Duodenal mucosa (tissue), 2 donors: ENCODE measurements around the gene ABCE1.

ENCODE experiments used
- H3K27ac ChIP-seq: one replicate; pipeline ENCODE4 v1.7.0; 2013; ENCODE audit warnings: low read depth, low read length
- H3K27me3 ChIP-seq, 2 donors: one replicate each; pipeline ENCODE4 v1.7.0; 2013; ENCODE audit warnings: low read length in 2 of 2, control low read depth in 1 of 2; ENCODE audit not compliant: insufficient read depth in 2 of 2, control insufficient read depth in 1 of 2
- H3K36me3 ChIP-seq, 2 donors: one replicate each; pipeline ENCODE4 v1.7.0; 2013; ENCODE audit warnings: low read length in 2 of 2, control low read depth in 1 of 2; ENCODE audit not compliant: insufficient read depth in 2 of 2, control insufficient read depth in 1 of 2
- H3K4me1 ChIP-seq, 2 donors: one replicate each; pipeline ENCODE4 v1.7.0; 2013; ENCODE audit warnings: low read length in 2 of 2, control low read depth in 1 of 2; ENCODE audit not compliant: insufficient read depth in 2 of 2, control insufficient read depth in 1 of 2
- H3K4me3 ChIP-seq, 2 donors: one replicate each; pipeline ENCODE4 v1.7.0; 2013; ENCODE audit warnings: low read length in 2 of 2, low read depth in 1 of 2
- H3K9ac ChIP-seq, 2 donors: one replicate each; pipeline ENCODE4 v1.7.0; 2013; ENCODE audit warnings: low read length in 2 of 2, low read depth in 1 of 2
- H3K9me3 ChIP-seq, 2 donors: one replicate each; pipeline ENCODE4 v1.7.0; 2013; ENCODE audit warnings: low read length in 2 of 2, control low read depth in 1 of 2; ENCODE audit not compliant: control insufficient read depth in 1 of 2

Gene ABCE1

GRCh38 chr4:145097821-145098674, at the start of gene ABCE1, which contains the start of gene ANAPC10:
Gene ABCE1, plus strand, starts transcription at chr4:145098311. Its CDS starts 6,102 bp downstream, at chr4:145104413.
Gene ANAPC10, minus strand, starts transcription at chr4:145098196. Its CDS starts 2,097 bp downstream, at chr4:145096099.
- Histone ChIP-seq H3K27ac (peak within 1 kb of the TSS; percentile 73), H3K36me3 (peaks cover 8 to 18% of the 10 kb centered on the region in 2 donors), H3K27me3 (no peaks in the 10 kb centered on the region), H3K9ac (peak within 1 kb of the TSS; percentile 71 to 93), H3K9me3 (peaks cover 0 to 8% of the 10 kb centered on the region in 2 donors), H3K4me1 (peaks cover 15 to 32% of the 10 kb centered on the region in 2 donors), H3K4me3 (peak within 1 kb of the TSS; percentile 74 to 96)

GRCh38 chr4:145048817-145049216, 49.3 kb upstream of the ABCE1 start:
- Histone ChIP-seq H3K27ac (no peak overlapping the region), H3K36me3 (peaks cover 0 to 8% of the 10 kb centered on the region in 2 donors), H3K4me3 (no peak overlapping the region), H3K9me3 (no peaks in the 10 kb centered on the region), H3K9ac (no peak overlapping the region), H3K27me3 (no peaks in the 10 kb centered on the region), H3K4me1 (no peaks in the 10 kb centered on the region)

- Histone ChIP-seq H3K36me3 (peaks cover 0 to 8% of the 10 kb centered on the region in 2 donors), H3K27me3 (no peaks in the 10 kb centered on the region), H3K9ac (no peak overlapping the region), H3K4me3 (no peak overlapping the region), H3K27ac (no peak overlapping the region), H3K9me3 (no peaks in the 10 kb centered on the region), H3K4me1 (no peaks in the 10 kb centered on the region)
These were observed 48.9 kb upstream of the ABCE1 start for GRCh38 chr4:145049241-145049640.

GRCh38 chr4:145055533-145056257, 42.4 kb upstream of the ABCE1 start:
- H3K9ac ChIP-seq = no peak overlapping the region
- H3K27me3 ChIP-seq = no peaks in the 10 kb centered on the region
- H3K27ac ChIP-seq = no peak overlapping the region
- peaks cover 0 to 1% of the 10 kb centered on the region in 2 donors for H3K36me3 ChIP-seq
- H3K4me1 ChIP-seq = no peaks in the 10 kb centered on the region
- no peaks in the 10 kb centered on the region for H3K9me3 ChIP-seq
- H3K4me3 ChIP-seq = no peak overlapping the region

GRCh38 chr4:145056325-145057130, 41.6 kb upstream of the ABCE1 start:
- Histone ChIP-seq H3K9ac (no peak overlapping the region), H3K4me3 (no peak overlapping the region)

GRCh38 chr4:145058256-145058655, 39.9 kb upstream of the ABCE1 start:
- no peak overlapping the region for H3K9ac ChIP-seq
- H3K27me3 ChIP-seq = no peaks in the 10 kb centered on the region
- no peak overlapping the region for H3K4me3 ChIP-seq
- H3K36me3 ChIP-seq = no peaks in the 10 kb centered on the region
- no peak overlapping the region for H3K27ac ChIP-seq
- H3K4me1 ChIP-seq = no peaks in the 10 kb centered on the region
- no peaks in the 10 kb centered on the region for H3K9me3 ChIP-seq

More at GRCh38 chr4:145056325-145057130, 41.6 kb upstream of the ABCE1 start:
- Histone ChIP-seq H3K27me3 (no peaks in the 10 kb centered on the region), H3K9me3 (no peaks in the 10 kb centered on the region), H3K4me1 (no peaks in the 10 kb centered on the region), H3K27ac (no peak overlapping the region), H3K36me3 (no peaks in the 10 kb centered on the region)

GRCh38 chr4:145061318-145061920, 36.7 kb upstream of the ABCE1 start:
- peaks cover 0 to 11% of the 10 kb centered on the region in 2 donors for H3K4me1 ChIP-seq
- no peaks in the 10 kb centered on the region for H3K36me3 ChIP-seq
- H3K9ac ChIP-seq = no peak overlapping the region
- H3K27ac ChIP-seq = no peak overlapping the region
- H3K27me3 ChIP-seq = no peaks in the 10 kb centered on the region
- no peaks in the 10 kb centered on the region for H3K9me3 ChIP-seq
- no peak overlapping the region for H3K4me3 ChIP-seq

GRCh38 chr4:145066063-145066501, 32.0 kb upstream of the ABCE1 start:
- no peaks in the 10 kb centered on the region for H3K27me3 ChIP-seq
- H3K36me3 ChIP-seq = no peaks in the 10 kb centered on the region
- peak overlapping the region in 1 of 2 donors; percentile 22 for H3K9ac ChIP-seq
- peaks cover 0 to 13% of the 10 kb centered on the region in 2 donors for H3K4me1 ChIP-seq
- H3K27ac ChIP-seq = no peak overlapping the region
- H3K9me3 ChIP-seq = no peaks in the 10 kb centered on the region
- peak overlapping the region in 1 of 2 donors; percentile 6 for H3K4me3 ChIP-seq

GRCh38 chr4:145069361-145069760, 28.8 kb upstream of the ABCE1 start:
- Histone ChIP-seq H3K4me1 (peaks cover 0 to 13% of the 10 kb centered on the region in 2 donors), H3K9ac (no peak overlapping the region), H3K4me3 (no peak overlapping the region), H3K36me3 (no peaks in the 10 kb centered on the region), H3K27ac (no peak overlapping the region), H3K9me3 (no peaks in the 10 kb centered on the region), H3K27me3 (no peaks in the 10 kb centered on the region)
